ENCODE measurements around the gene MAPRE2.

MAPRE2 gene

DNA sequence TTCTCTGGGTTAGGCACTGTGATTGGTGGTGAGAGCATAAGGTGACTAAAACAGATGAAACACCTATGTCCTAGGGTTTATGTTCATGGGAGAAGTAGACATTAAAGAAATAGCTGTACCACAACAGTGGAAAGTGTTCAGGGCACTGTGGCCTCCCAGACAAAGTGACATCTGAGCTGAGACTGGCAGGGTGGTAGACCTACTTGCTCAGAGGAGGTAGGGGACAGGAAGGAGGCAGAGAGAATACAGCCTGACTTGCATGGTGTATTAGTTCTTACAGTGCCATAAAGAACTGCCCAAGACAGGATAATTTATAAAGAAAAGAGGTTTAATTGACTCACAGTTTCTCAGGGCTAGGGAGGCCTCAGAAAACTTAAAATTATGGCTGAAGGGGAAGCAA is 82.6 kb downstream of the MAPRE2 start:
- TF ChIP-seq NFIC (IDR thresholded peaks at IDR 0.05) = no peak
- no peak for TF ChIP-seq RAD21 (IDR thresholded peaks at IDR 0.05; ENCODE audit: low read depth)
- TF ChIP-seq CREB1 (IDR thresholded peaks at IDR 0.05; ENCODE audit: low read depth) = no peak
- TF ChIP-seq TCF12 (IDR thresholded peaks at IDR 0.05; ENCODE audit: low read depth) = no peak
- TF ChIP-seq TAF1 (IDR thresholded peaks at IDR 0.05; ENCODE audit: low read depth) = no peak
- no peak for TF ChIP-seq FOXM1 (IDR thresholded peaks at IDR 0.05; ENCODE audit: borderline replicate concordance, low read depth)
- TF ChIP-seq, protein P1, sequence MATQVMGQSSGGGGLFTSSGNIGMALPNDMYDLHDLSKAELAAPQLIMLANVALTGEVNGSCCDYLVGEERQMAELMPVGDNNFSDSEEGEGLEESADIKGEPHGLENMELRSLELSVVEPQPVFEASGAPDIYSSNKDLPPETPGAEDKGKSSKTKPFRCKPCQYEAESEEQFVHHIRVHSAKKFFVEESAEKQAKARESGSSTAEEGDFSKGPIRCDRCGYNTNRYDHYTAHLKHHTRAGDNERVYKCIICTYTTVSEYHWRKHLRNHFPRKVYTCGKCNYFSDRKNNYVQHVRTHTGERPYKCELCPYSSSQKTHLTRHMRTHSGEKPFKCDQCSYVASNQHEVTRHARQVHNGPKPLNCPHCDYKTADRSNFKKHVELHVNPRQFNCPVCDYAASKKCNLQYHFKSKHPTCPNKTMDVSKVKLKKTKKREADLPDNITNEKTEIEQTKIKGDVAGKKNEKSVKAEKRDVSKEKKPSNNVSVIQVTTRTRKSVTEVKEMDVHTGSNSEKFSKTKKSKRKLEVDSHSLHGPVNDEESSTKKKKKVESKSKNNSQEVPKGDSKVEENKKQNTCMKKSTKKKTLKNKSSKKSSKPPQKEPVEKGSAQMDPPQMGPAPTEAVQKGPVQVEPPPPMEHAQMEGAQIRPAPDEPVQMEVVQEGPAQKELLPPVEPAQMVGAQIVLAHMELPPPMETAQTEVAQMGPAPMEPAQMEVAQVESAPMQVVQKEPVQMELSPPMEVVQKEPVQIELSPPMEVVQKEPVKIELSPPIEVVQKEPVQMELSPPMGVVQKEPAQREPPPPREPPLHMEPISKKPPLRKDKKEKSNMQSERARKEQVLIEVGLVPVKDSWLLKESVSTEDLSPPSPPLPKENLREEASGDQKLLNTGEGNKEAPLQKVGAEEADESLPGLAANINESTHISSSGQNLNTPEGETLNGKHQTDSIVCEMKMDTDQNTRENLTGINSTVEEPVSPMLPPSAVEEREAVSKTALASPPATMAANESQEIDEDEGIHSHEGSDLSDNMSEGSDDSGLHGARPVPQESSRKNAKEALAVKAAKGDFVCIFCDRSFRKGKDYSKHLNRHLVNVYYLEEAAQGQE (IDR thresholded peaks at IDR 0.05; ENCODE audit: low read depth) = no peak
- TF ChIP-seq, protein P2, sequence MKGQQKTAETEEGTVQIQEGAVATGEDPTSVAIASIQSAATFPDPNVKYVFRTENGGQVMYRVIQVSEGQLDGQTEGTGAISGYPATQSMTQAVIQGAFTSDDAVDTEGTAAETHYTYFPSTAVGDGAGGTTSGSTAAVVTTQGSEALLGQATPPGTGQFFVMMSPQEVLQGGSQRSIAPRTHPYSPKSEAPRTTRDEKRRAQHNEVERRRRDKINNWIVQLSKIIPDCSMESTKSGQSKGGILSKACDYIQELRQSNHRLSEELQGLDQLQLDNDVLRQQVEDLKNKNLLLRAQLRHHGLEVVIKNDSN (IDR thresholded peaks at IDR 0.05) = no peak
- no peak for TF ChIP-seq ZBTB7A (IDR thresholded peaks at IDR 0.05; ENCODE audit: low read depth)
- TF ChIP-seq EP300 (IDR thresholded peaks at IDR 0.05; ENCODE audit: borderline replicate concordance) = no peak
- TF ChIP-seq EGR1 (IDR thresholded peaks at IDR 0.05) = no peak
- no peak for TF ChIP-seq CEBPB (IDR thresholded peaks at IDR 0.05)
- TF ChIP-seq, protein P3, sequence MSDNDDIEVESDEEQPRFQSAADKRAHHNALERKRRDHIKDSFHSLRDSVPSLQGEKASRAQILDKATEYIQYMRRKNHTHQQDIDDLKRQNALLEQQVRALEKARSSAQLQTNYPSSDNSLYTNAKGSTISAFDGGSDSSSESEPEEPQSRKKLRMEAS (IDR thresholded peaks at IDR 0.05) = no peak
- TF ChIP-seq YY1 (IDR thresholded peaks at IDR 0.05; ENCODE audit: low read depth) = no peak
- no peak for TF ChIP-seq TEAD4 (IDR thresholded peaks at IDR 0.05)

DNA sequence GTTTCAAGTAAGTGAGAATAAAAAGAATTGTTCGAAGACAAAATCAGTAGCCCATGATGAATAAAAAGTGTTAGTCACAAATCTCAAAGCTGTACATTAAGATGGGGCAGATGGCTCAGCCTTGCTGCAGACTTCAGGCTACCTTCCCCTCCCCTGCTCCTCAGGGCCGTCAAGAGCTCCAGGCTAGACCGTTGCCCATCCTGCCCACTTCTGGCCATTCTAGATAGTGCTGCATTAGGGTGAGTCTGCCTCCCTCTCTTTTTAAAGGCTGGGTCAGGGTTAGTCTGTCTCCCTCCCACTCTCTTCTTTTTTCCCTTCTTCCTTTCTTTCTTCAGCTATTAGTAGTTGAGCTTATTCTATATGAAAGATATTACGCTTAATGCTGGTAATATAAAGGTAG is 86.0 kb downstream of the MAPRE2 start:
- TF ChIP-seq NFIC (IDR thresholded peaks at IDR 0.05) = no peak
- no peak for TF ChIP-seq YY1 (IDR thresholded peaks at IDR 0.05; ENCODE audit: low read depth)
- TF ChIP-seq CEBPB (IDR thresholded peaks at IDR 0.05) = no peak
- no peak for TF ChIP-seq TAF1 (IDR thresholded peaks at IDR 0.05; ENCODE audit: low read depth)
- TF ChIP-seq, protein P3 (IDR thresholded peaks at IDR 0.05) = no peak
- no peak for TF ChIP-seq TEAD4 (IDR thresholded peaks at IDR 0.05)
- TF ChIP-seq ZBTB7A (IDR thresholded peaks at IDR 0.05; ENCODE audit: low read depth) = no peak
- no peak for TF ChIP-seq FOXM1 (IDR thresholded peaks at IDR 0.05; ENCODE audit: borderline replicate concordance, low read depth)
- TF ChIP-seq, protein P1 (IDR thresholded peaks at IDR 0.05; ENCODE audit: low read depth) = no peak
- TF ChIP-seq, protein P2 (IDR thresholded peaks at IDR 0.05) = no peak
- no peak for TF ChIP-seq EP300 (IDR thresholded peaks at IDR 0.05; ENCODE audit: borderline replicate concordance)
- TF ChIP-seq CREB1 (IDR thresholded peaks at IDR 0.05; ENCODE audit: low read depth) = no peak
- TF ChIP-seq TCF12 (IDR thresholded peaks at IDR 0.05; ENCODE audit: low read depth) = no peak
- TF ChIP-seq RAD21 (IDR thresholded peaks at IDR 0.05; ENCODE audit: low read depth) = no peak
- no peak for TF ChIP-seq EGR1 (IDR thresholded peaks at IDR 0.05)

DNA sequence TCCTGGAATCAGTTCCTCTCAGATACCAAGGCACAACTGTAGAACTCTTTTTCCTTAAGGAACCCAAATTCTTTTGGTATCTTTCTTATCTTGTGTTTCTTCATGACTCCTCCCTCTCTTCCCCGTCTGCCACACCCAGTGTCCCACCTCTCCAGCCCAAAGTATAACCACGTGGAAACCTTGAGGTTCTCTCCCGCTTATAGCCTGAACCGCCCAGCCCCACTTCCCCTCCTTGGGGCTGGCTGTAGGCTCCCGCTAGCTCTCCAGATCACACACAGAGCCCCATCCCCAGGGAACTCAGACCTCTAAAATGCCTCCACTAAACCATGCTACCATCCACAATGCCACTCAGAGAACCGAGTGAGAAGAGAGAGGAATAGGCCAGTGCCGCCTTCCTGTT is 87.5 kb downstream of the MAPRE2 start:
- TF ChIP-seq CREB1 (IDR thresholded peaks at IDR 0.05; ENCODE audit: low read depth) (no peak), CEBPB (IDR thresholded peaks at IDR 0.05) (no peak), TAF1 (IDR thresholded peaks at IDR 0.05; ENCODE audit: low read depth) (no peak)

DNA sequence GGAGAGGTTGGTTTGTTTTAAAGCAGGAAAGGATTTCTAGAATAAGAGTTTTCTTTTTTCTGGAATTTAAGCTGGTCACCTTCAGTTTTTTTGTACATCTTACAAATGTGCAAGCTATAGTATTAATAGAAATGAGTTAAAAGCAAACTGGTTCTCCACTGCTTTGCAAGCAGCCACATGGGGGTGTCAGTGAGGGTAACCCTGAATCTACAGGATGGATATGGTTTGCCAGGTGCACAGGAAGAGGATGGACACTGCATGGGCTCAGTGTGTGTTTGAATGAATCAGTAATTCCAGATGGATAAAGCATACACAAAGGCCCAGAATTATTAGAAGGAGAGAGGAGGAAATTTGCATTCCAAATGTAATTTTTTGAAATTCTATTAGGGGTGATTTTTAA is 89.0 kb downstream of the MAPRE2 start:
- TF ChIP-seq CEBPB (IDR thresholded peaks at IDR 0.05) = no peak
- TF ChIP-seq YY1 (IDR thresholded peaks at IDR 0.05; ENCODE audit: low read depth) = no peak
- no peak for TF ChIP-seq NFIC (IDR thresholded peaks at IDR 0.05)
- TF ChIP-seq, protein P2 (IDR thresholded peaks at IDR 0.05) = no peak
- no peak for TF ChIP-seq EGR1 (IDR thresholded peaks at IDR 0.05)

DNA sequence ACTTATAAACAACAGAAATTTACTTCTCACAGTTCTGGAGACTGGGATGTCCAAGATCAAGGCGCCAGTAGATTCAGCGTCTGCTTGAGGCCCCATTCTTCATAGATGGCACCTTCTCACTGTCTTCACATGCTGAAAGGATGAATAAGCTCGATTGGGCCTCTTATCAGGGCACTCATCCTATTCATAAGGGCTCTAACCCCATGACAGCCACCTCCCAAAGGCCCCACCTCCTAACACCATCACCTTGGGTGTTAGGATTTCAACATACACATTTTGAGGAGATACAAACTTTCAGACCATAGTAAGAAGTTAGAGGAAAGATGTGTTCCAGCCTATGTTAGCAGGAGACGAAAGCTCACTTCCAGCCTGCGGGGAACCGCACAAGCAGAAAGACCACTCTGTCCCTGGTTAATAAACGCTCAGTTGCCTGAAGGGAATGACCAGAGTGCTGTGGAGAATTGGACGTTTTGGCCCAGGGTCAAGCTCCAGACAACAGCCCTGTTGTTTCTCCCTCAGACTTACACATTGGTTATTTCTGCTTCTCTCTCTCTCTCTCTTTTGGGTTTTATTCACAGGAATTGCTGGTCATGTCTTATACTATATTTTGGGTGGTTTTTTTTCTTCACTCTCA is 90.3 kb downstream of the MAPRE2 start:
- TF ChIP-seq TAF1 (IDR thresholded peaks at IDR 0.05; ENCODE audit: low read depth) (no peak), CEBPB (IDR thresholded peaks at IDR 0.05) (no peak), ZBTB7A (IDR thresholded peaks at IDR 0.05; ENCODE audit: low read depth) (no peak), NFIC (IDR thresholded peaks at IDR 0.05) (no peak), CREB1 (IDR thresholded peaks at IDR 0.05; ENCODE audit: low read depth) (no peak), EP300 (IDR thresholded peaks at IDR 0.05; ENCODE audit: borderline replicate concordance) (no peak), FOXM1 (IDR thresholded peaks at IDR 0.05; ENCODE audit: borderline replicate concordance, low read depth) (no peak), RAD21 (IDR thresholded peaks at IDR 0.05; ENCODE audit: low read depth) (no peak), TEAD4 (IDR thresholded peaks at IDR 0.05) (no peak), TCF12 (IDR thresholded peaks at IDR 0.05; ENCODE audit: low read depth) (no peak), EGR1 (IDR thresholded peaks at IDR 0.05) (no peak), YY1 (IDR thresholded peaks at IDR 0.05; ENCODE audit: low read depth) (no peak)
- TF ChIP-seq, protein P1 (IDR thresholded peaks at IDR 0.05; ENCODE audit: low read depth) = no peak
- TF ChIP-seq, protein P3 (IDR thresholded peaks at IDR 0.05) = no peak
- TF ChIP-seq, protein P2 (IDR thresholded peaks at IDR 0.05) = no peak
